H1 (cell line): ENCODE data around the gene ITGA6.

Source experiments
- HDAC2 ChIP-seq, 2 experiments: fragments of 300-600 bp in 1 of 2; sonication (generic) in 1 of 2; IDR thresholded peaks; 2 replicates each; pipeline ENCODE4 v1.6.1; 2011 to 2012; ENCODE audit warnings: low read depth in 2 of 2, low read length in 2 of 2, mild to moderate bottlenecking in 2 of 2, moderate library complexity in 2 of 2, borderline replicate concordance in 1 of 2, inconsistent platforms in 1 of 2
- ZNF274 ChIP-seq: IDR thresholded peaks from 2 replicates; pipeline ENCODE4 v1.7.0; 2012; ENCODE audit warnings: low read length, borderline replicate concordance; ENCODE audit errors: extremely low read depth
- TF ChIP-seq, protein P1 (sequence below): IDR thresholded peaks from 2 replicates; pipeline ENCODE4 v1.6.1; 2011; ENCODE audit warnings: low read depth, mild to moderate bottlenecking, low read length; ENCODE audit not compliant: insufficient read depth
- TF ChIP-seq, protein P2 (sequence below), 3 experiments: IDR thresholded peaks; 1 replicate in 2 of 3; 2 replicates in 1 of 3; pipeline versions ENCODE4 v1.5.1 to v1.6.1; 2011; ENCODE audit warnings: low read length in 3 of 3, mild to moderate bottlenecking in 3 of 3, inconsistent platforms in 2 of 3, low read depth in 1 of 3, moderate library complexity in 1 of 3; ENCODE audit not compliant: insufficient read depth in 1 of 3; ENCODE audit errors: control extremely low read depth in 1 of 3

DNA sequence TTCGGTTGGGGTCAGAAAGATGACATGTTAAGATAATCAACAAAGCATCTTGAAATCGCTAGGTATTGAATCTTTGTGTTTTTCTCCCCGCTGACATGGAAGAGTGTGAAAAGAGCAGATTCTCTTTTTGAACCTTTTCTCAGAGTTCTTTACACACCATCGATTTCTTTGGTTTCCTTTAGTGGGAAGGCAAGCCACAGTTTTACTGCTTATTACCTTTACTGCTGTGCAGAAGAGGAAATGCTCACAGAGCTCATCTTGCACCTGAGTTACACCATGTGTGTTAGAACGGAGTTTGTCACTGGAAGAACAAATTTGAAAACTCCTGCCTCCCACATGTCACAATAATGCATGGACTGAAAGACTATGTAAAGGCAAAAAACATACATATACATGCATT, 83.2 kb downstream of the ITGA6 start:
- TF ChIP-seq, protein P1, sequence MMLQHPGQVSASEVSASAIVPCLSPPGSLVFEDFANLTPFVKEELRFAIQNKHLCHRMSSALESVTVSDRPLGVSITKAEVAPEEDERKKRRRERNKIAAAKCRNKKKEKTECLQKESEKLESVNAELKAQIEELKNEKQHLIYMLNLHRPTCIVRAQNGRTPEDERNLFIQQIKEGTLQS = no peak
- TF ChIP-seq, protein P2, sequence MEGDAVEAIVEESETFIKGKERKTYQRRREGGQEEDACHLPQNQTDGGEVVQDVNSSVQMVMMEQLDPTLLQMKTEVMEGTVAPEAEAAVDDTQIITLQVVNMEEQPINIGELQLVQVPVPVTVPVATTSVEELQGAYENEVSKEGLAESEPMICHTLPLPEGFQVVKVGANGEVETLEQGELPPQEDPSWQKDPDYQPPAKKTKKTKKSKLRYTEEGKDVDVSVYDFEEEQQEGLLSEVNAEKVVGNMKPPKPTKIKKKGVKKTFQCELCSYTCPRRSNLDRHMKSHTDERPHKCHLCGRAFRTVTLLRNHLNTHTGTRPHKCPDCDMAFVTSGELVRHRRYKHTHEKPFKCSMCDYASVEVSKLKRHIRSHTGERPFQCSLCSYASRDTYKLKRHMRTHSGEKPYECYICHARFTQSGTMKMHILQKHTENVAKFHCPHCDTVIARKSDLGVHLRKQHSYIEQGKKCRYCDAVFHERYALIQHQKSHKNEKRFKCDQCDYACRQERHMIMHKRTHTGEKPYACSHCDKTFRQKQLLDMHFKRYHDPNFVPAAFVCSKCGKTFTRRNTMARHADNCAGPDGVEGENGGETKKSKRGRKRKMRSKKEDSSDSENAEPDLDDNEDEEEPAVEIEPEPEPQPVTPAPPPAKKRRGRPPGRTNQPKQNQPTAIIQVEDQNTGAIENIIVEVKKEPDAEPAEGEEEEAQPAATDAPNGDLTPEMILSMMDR (IDR thresholded peaks at IDR 0.05; ENCODE audit: control extremely low read depth in 1 of 3, insufficient read depth in 1 of 3, low read depth in 1 of 3, low read length in 3 of 3) = no peak
- TF ChIP-seq ZNF274 (no peak), HDAC2 (IDR thresholded peaks at IDR 0.05; ENCODE audit: borderline replicate concordance in 1 of 2, low read depth in 2 of 2, low read length in 2 of 2) (no peak)
